ENCODE measurements around the gene CNTNAP4. TPM values are rescaled to one million over a fixed set of nuclear protein-coding genes. Genes with fewer than 3 reads are reported as not detected.

Gene CNTNAP4
- total and polyA plus RNA-seq, 2 of the 8 experiments (the other 6 are each of a cell fraction or from before 2014, with no cell fraction given): not detected

DNA sequence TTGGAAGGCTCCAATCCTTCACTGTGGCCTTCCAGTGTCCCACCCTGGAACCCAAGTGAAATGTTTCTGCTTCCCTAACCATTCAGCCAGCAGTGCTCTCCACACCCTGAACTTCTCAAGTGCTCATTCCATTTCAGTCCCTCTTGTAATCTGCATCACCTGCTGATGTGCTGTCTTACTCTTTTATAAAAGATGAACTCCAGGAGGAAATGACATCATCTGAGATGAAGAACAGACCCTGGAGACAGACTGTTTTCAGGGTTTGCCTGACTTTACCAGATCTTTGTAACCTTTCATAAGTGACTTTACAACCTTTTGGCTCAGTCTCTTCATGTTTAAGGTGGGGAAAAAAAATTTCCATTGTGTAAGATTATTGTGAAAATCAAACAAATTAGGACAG, 61.3 kb downstream of the CNTNAP4 start:
- Histone ChIP-seq H2BK5ac (ENCODE audit: low read depth, low read length) (no peak overlapping the region), H3K9ac (replicated peaks in 1 of 4; ENCODE audit: extremely low read depth in 1 of 4, low read depth in 3 of 4, low read length in 3 of 4) (no peak overlapping the region), H4K8ac (ENCODE audit: extremely low read depth, insufficient read depth, low read length) (no peak overlapping the region), H3K36me3 (ENCODE audit: control insufficient read depth in 2 of 4, insufficient read depth in 4 of 4, low read length in 3 of 4) (no peaks in the 10 kb centered on the region), H3K4ac (replicated peaks; ENCODE audit: insufficient read length, low read depth, low read length) (no peak overlapping the region), H2AFZ (ENCODE audit: low read length) (no peak overlapping the region), H2BK20ac (ENCODE audit: low read length) (no peak overlapping the region), H3K27me3 (replicated peaks in 1 of 4; ENCODE audit: control insufficient read depth in 3 of 4, extremely low read depth in 1 of 4, insufficient read depth in 3 of 4, low read length in 3 of 4) (no peaks in the 10 kb centered on the region), H2AK5ac (ENCODE audit: low read depth, low read length) (no peak overlapping the region), H2BK120ac (replicated peaks; ENCODE audit: low read depth, low read length) (no peak overlapping the region), H3K56ac (replicated peaks; ENCODE audit: insufficient read length, low read depth, low read length) (no peak overlapping the region), H2BK12ac (ENCODE audit: low read depth, low read length) (no peak overlapping the region), H3K79me2 (ENCODE audit: control insufficient read depth in 1 of 2, insufficient read depth in 2 of 2, low read length in 2 of 2) (no peaks in the 10 kb centered on the region), H3K4me2 (ENCODE audit: insufficient read depth in 1 of 2, low read depth in 2 of 2, low read length in 2 of 2) (no peak overlapping the region), H3K9me3 (ENCODE audit: insufficient read depth in 2 of 2, low read depth in 1 of 2, low read length in 1 of 2) (peaks cover 5 to 9% of the 10 kb centered on the region in 2 experiments; a peak in 2 of 4 replicates), H3K23me2 (ENCODE audit: low read depth, low read length) (no peaks in the 10 kb centered on the region), H3K18ac (ENCODE audit: extremely low read depth, low read length) (no peak overlapping the region), H2BK15ac (ENCODE audit: low read length) (no peak overlapping the region), H3K4me3 (ENCODE audit: extremely low read depth in 1 of 4, insufficient read depth in 2 of 4, low read depth in 3 of 4, low read length in 4 of 4) (no peak overlapping the region), H3K14ac (ENCODE audit: insufficient read length) (no peak overlapping the region), H3K4me1 (replicated peaks in 1 of 4; ENCODE audit: control insufficient read depth in 3 of 4, insufficient read depth in 4 of 4, low read length in 3 of 4) (0 out of 7 replicates have a peak, but pooled peaks cover 0 to 1% (median 0%) of the 10 kb centered on the region in 4 experiments), H4K20me1 (replicated peaks in 1 of 2; ENCODE audit: control insufficient read depth in 1 of 2, insufficient read depth in 2 of 2, low read length in 2 of 2) (no peaks in the 10 kb centered on the region), H4K5ac (ENCODE audit: insufficient read length, low read depth, low read length) (no peak overlapping the region), H3K27ac (ENCODE audit: low read depth, low read length) (no peak overlapping the region), H3K23ac (ENCODE audit: insufficient read length) (no peak overlapping the region), H4K91ac (replicated peaks; ENCODE audit: insufficient read length, low read length) (no peak overlapping the region), H3K79me1 (ENCODE audit: low read depth, low read length) (no peaks in the 10 kb centered on the region)
- ChIA-PET CTCF (ENCODE audit: partially characterized antibody) (no interaction called here), POLR2A (ENCODE audit: partially characterized antibody) (no interaction called here)
- no peak for FAIRE-seq
- DNase-seq (ENCODE audit: low read depth in 1 of 2, low spot score in 2 of 2): no peak
- TF ChIP-seq RFX5 (IDR thresholded peaks at IDR 0.05; ENCODE audit: borderline replicate concordance, low read depth, low read length) (no peak), KDM4A (IDR thresholded peaks at IDR 0.05; ENCODE audit: low read depth, low read length, severe bottlenecking) (no peak), KDM1A (IDR thresholded peaks at IDR 0.05; ENCODE audit: borderline replicate concordance, low read length) (no peak), SIRT6 (IDR thresholded peaks at IDR 0.05; ENCODE audit: low read length) (no peak), SP1 (IDR thresholded peaks at IDR 0.05; ENCODE audit: low read depth, low read length) (no peak), JUN (IDR thresholded peaks at IDR 0.05; ENCODE audit: low read depth, low read length) (no peak)
